ENCODE measurements around the gene DIAPH3.

- TF ChIP-seq POLR2AphosphoS5 (IDR thresholded peaks at IDR 0.05): no peak
- TF ChIP-seq EP300 (IDR thresholded peaks at IDR 0.05): no peak
- no peak for TF ChIP-seq POLR2A (IDR thresholded peaks at IDR 0.05)
Measured at GRCh38 chr13:59793107-59793506, 370.6 kb downstream of the DIAPH3 start.

Measured in sigmoid colon (tissue), 4 donors.